Esophagus muscularis mucosa (tissue), 4 donors: ENCODE results near the gene IRF9. TPM values are rescaled to one million over a fixed set of nuclear protein-coding genes. Genes with fewer than 3 reads are reported as not detected.

ENCODE experiments used
- DNase-seq: peaks from one replicate; pipeline ENCODE4 v3.0.0-alpha.2; 2017; ENCODE audit errors: extremely low spot score
- H3K27ac ChIP-seq, 4 donors: fragments of 200-600 bp; sonication (generic); replicated peaks in 1 of 4; 1 replicate in 3 of 4; 2 replicates in 1 of 4; pipeline ENCODE4 v1.5.1; 2016 to 2019; ENCODE audit warnings: mild to moderate bottlenecking in 1 of 4
- H3K27me3 ChIP-seq, 4 donors: fragments of 200-600 bp; sonication (generic); one replicate each; pipeline versions ENCODE4 v1.5.1 to v1.6.0; 2016 to 2019
- H3K36me3 ChIP-seq, 4 donors: fragments of 200-600 bp; sonication (generic); one replicate each; pipeline ENCODE4 v1.5.1; 2016 to 2019
- H3K4me1 ChIP-seq, 4 donors: fragments of 200-600 bp; sonication (generic); one replicate each; pipeline ENCODE4 v1.5.1; 2016 to 2019
- H3K4me3 ChIP-seq, 4 donors: fragments of 200-600 bp; sonication (generic); 1 replicate in 2 of 4; 2 replicates in 2 of 4; pipeline ENCODE4 v1.5.1; 2016 to 2019; ENCODE audit warnings: mild to moderate bottlenecking in 4 of 4, moderate library complexity in 1 of 4
- H3K9me3 ChIP-seq, 4 donors: fragments of 200-600 bp; sonication (generic); 1 replicate in 3 of 4; 2 replicates in 1 of 4; pipeline ENCODE4 v1.5.1; 2016 to 2019
- CTCF ChIP-seq, 3 experiments: fragments of 200-600 bp in 2 of 3; fragments of 450-650 bp in 1 of 3; sonication (generic) in 2 of 3; IDR thresholded peaks; one replicate each; pipeline ENCODE4 v1.5.1; 2017 to 2019; ENCODE audit warnings: antibody characterized with exemption in 3 of 3, mild to moderate bottlenecking in 2 of 3, moderate library complexity in 1 of 3
- EP300 ChIP-seq: sonication (generic); formaldehyde crosslinking; IDR thresholded peaks from one replicate; pipeline ENCODE4 v1.6.1; 2017; ENCODE audit warnings: antibody characterized with exemption
- POLR2A ChIP-seq: fragments of 450-650 bp; IDR thresholded peaks from one replicate; pipeline ENCODE4 v1.6.1; 2017; ENCODE audit warnings: antibody characterized with exemption, moderate library complexity, mild to moderate bottlenecking, low read depth
- POLR2AphosphoS5 ChIP-seq, 2 donors: sonication (generic); formaldehyde crosslinking; IDR thresholded peaks; one replicate each; pipeline ENCODE4 v1.6.1; 2017; ENCODE audit warnings: antibody characterized with exemption in 2 of 2
- WGBS: methylation state at CpG from one replicate; pipeline ENCODE4 v1.1.5; 2018; 5-methylcytosine and 5-hydroxymethylcytosine counted together
- intact Hi-C: fragments of 100-400 bp; cut with DNase I; formaldehyde crosslinking; loops from one replicate; pipeline ENCODE4 v1.15.1; 2023
- small RNA-seq, 3 donors: library from RNA; depleted of rRNA; stranded (forward); fragments of <200 nt; gene quantifications; one replicate each; pipeline ENCODE3, GENCODE V24; 2016
- total RNA-seq, 4 donors: library from RNA; depleted of rRNA; stranded (reverse); fragments of >200 nt; gene quantifications; one replicate each; pipeline versions ENCODE4 v1.1.0 to v1.2.1, GENCODE V29; 2016

Gene IRF9
- total RNA-seq, 4 donors from 2014 or later = 39.5 to 78.3 (median 63.2) TPM

GRCh38 chr14:24213866-24214662, 53.0 kb downstream of the IRF9 start:
- no peaks in the 10 kb centered on the region for H3K9me3 ChIP-seq
- peak overlapping the region; percentile 92 to 99 (median 96) for H3K27ac ChIP-seq
- H3K4me1 ChIP-seq = peaks cover 26 to 56% (median 43%) of the 10 kb centered on the region in 4 donors
- peak overlapping the region; percentile 75 to 97 (median 81) for H3K4me3 ChIP-seq
- TF ChIP-seq CTCF (IDR thresholded peaks at IDR 0.05) (no peak), EP300 (no peak), POLR2A (no peak), POLR2AphosphoS5 (IDR thresholded peaks at IDR 0.05) (no peak)
- 92% methylated on average over 7 of the region's 7 CpGs for WGBS
- no peak for DNase-seq
- peaks cover 0 to 6% (median 0%) of the 10 kb centered on the region in 4 donors for H3K27me3 ChIP-seq
- H3K36me3 ChIP-seq = peaks cover 11 to 45% (median 36%) of the 10 kb centered on the region in 4 donors
- intact Hi-C loops = loop anchor here (2.0 kb wide), 1 partner anchor 19 kb away; the partner anchor contains the start of gene TM9SF1

DNA sequence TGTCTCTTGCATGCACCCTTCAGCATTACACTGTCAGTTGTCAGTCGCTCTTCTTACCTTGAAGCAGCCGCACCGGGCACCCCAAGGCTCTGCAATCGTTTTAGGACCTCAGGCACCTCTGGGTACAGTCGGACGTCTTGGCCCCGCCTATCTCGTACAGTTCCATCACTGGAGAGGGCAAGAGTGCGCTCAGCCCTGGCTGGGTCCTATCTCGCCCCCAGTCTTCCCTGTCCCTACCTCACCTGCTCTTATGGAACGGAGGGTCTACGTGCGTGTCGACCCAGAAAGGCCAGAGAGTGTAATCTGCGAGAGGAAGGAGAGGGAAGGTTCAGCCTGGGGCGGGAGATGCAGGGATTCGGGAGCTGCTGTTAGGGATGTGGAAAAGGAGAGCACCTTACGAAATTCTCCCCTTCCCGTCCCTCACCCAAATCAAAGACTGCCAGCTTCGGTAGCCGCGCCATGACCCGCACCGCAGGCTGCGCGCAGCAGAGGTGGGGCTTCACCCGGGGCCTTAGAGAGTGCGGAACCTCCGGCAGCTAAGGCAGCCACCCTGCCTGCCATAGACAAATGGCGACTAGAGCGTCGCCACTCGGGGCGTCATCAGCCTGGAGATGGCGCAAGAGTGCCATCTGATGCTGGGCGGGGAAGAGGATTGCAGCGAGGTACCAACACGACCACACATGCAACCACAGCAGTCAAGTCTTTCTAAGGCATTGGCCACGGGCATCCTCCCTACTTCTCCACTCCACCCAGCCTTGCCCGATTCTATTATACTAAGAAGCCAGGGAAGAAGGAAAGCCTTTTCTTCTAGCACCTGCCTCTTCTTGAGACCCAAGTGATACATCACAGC, 54.7 kb downstream of the IRF9 start, which contains the start of gene MDP1:
MDP1 (minus strand) TSS at position 572 of the 850 bp plus-strand sequence; CDS start at position 461, 111 bp downstream.
- H3K27ac ChIP-seq = peak within 1 kb of the TSS; percentile 92 to 99 (median 96)
- WGBS = under 1% methylated on average over 15 of the region's 40 CpGs
- intact Hi-C loops = no loop called here
- H3K4me3 ChIP-seq = peak within 1 kb of the TSS; percentile 63 to 78 (median 73)
- H3K4me1 ChIP-seq = peaks cover 26 to 48% (median 43%) of the 10 kb centered on the region in 4 donors
- TF ChIP-seq EP300 (no peak), POLR2AphosphoS5 (IDR thresholded peaks at IDR 0.05) (peak; percentile 95 to 97), POLR2A (peak; percentile 50), CTCF (IDR thresholded peaks at IDR 0.05) (peak; percentile 49 to 60 (median 53))
- peaks cover 0 to 28% (median 20%) of the 10 kb centered on the region in 4 donors for H3K36me3 ChIP-seq
- peaks cover 0 to 6% (median 0%) of the 10 kb centered on the region in 4 donors for H3K27me3 ChIP-seq
- no peaks in the 10 kb centered on the region for H3K9me3 ChIP-seq
- peak; percentile 96 for DNase-seq

Small RNAs within 50 kb of the gene (small RNA-seq; reads per million reads assigned to genes)
- gene AL136295.4 (0 reads per million in 3 donors), gene CHMP4A (0 reads per million in 3 donors), gene IPO4 (0 to 0.34 (median 0) reads per million in 3 donors), gene IRF9 (0 reads per million in 3 donors), gene MDP1 (0 reads per million in 3 donors), gene RNA5SP383 (0.56 to 0.83 (median 0.68) reads per million in 3 donors)

Other genes starting within 250 kb of the IRF9 start
- 10 to 100 TPM; 37.1 to 54.4 (median 46.3) TPM for gene DHRS4, start 207.5 kb upstream of the IRF9 start, total RNA-seq
- 10 to 100 TPM in 3 of 4 donors, 1 to 10 TPM in 1; 9.4 to 23.9 (median 21.1) TPM for gene DHRS4L2, start 172.3 kb upstream of the IRF9 start, total RNA-seq
- under 1 TPM in 2 of 4 donors, not detected in 2; 0.17 to 0.29 TPM for gene CARMIL3, start 109.3 kb upstream of the IRF9 start, total RNA-seq
- under 1 TPM in 3 of 4 donors, not detected in 1; 0.26 to 0.34 (median 0.33) TPM for gene CPNE6, start 89.7 kb upstream of the IRF9 start, total RNA-seq
- gene PCK2, start 67.0 kb upstream of the IRF9 start, total RNA-seq = 10 to 100 TPM in 3 of 4 donors, 1 to 10 TPM in 1; 9.1 to 20.7 (median 12.5) TPM
- 10 to 100 TPM; 56.0 to 74.9 (median 66.8) TPM for gene DCAF11, start 46.5 kb upstream of the IRF9 start, total RNA-seq
- 1 to 10 TPM; 1.8 to 3.3 (median 3.0) TPM for gene NRL, start 46.3 kb upstream of the IRF9 start, total RNA-seq
- under 1 TPM in 3 of 4 donors, not detected in 1; 0.34 to 0.83 (median 0.52) TPM for gene FITM1, start 30.6 kb upstream of the IRF9 start, total RNA-seq
- 100 to 1,000 TPM; 129 to 158 (median 143) TPM for gene PSME1, start 25.1 kb upstream of the IRF9 start, total RNA-seq
- gene EMC9, start 19.7 kb upstream of the IRF9 start, total RNA-seq = 10 to 100 TPM in 3 of 4 donors, 1 to 10 TPM in 1; 8.8 to 14.4 (median 12.2) TPM
- gene PSME2, start 14.7 kb upstream of the IRF9 start, total RNA-seq = 10 to 100 TPM; 32.8 to 64.3 (median 42.6) TPM
- gene RNF31, start 13.8 kb upstream of the IRF9 start, total RNA-seq = 10 to 100 TPM; 21.7 to 33.3 (median 26.8) TPM
- gene REC8, start 10.8 kb downstream of the IRF9 start, total RNA-seq = 1 to 10 TPM; 4.6 to 5.9 (median 5.0) TPM
- gene IPO4, start 27.6 kb downstream of the IRF9 start, total RNA-seq = 10 to 100 TPM; 12.9 to 41.6 (median 25.2) TPM
- gene TM9SF1, start 34.2 kb downstream of the IRF9 start, total RNA-seq = 10 to 100 TPM; 27.0 to 44.6 (median 43.8) TPM
- under 1 TPM in 2 of 4 donors, not detected in 2; 0.57 to 0.58 TPM for gene TSSK4, start 44.4 kb downstream of the IRF9 start, total RNA-seq
- gene CHMP4A, start 52.2 kb downstream of the IRF9 start, total RNA-seq = 100 to 1,000 TPM in 2 of 4 donors, 10 to 100 TPM in 2; 75.4 to 135 (median 94.9) TPM
- 10 to 100 TPM; 11.1 to 17.5 (median 14.4) TPM for gene MDP1, start 54.8 kb downstream of the IRF9 start, total RNA-seq
- gene NEDD8, start 71.1 kb downstream of the IRF9 start, total RNA-seq = 100 to 1,000 TPM; 117 to 152 (median 131) TPM
- gene GMPR2, start 71.7 kb downstream of the IRF9 start, total RNA-seq = 10 to 100 TPM; 43.1 to 53.4 (median 50.5) TPM
- gene TINF2, start 81.4 kb downstream of the IRF9 start, total RNA-seq = 10 to 100 TPM; 49.4 to 89.0 (median 81.0) TPM
- gene TGM1, start 101.9 kb downstream of the IRF9 start, total RNA-seq = 1 to 10 TPM in 2 of 4 donors, under 1 TPM in 2; 0.52 to 3.3 (median 1.6) TPM
- 10 to 100 TPM; 14.6 to 27.8 (median 20.3) TPM for gene RABGGTA, start 110.3 kb downstream of the IRF9 start, total RNA-seq
- 10 to 100 TPM; 13.9 to 22.4 (median 19.2) TPM for gene DHRS1, start 138.5 kb downstream of the IRF9 start, total RNA-seq
- 10 to 100 TPM; 16.6 to 29.2 (median 21.6) TPM for gene NOP9, start 138.6 kb downstream of the IRF9 start, total RNA-seq
- gene CIDEB, start 146.7 kb downstream of the IRF9 start, total RNA-seq = 10 to 100 TPM in 1 of 4 donors, 1 to 10 TPM in 3; 6.6 to 12.5 (median 8.1) TPM
- 1 to 10 TPM; 1.7 to 3.7 (median 2.4) TPM for gene LTB4R2, start 148.9 kb downstream of the IRF9 start, total RNA-seq
- 1 to 10 TPM in 3 of 4 donors, under 1 TPM in 1; 0.42 to 6.0 (median 2.9) TPM for gene LTB4R, start 150.2 kb downstream of the IRF9 start, total RNA-seq
- gene ADCY4, start 173.8 kb downstream of the IRF9 start, total RNA-seq = 10 to 100 TPM; 21.5 to 36.9 (median 27.9) TPM
- gene RIPK3, start 178.7 kb downstream of the IRF9 start, total RNA-seq = 1 to 10 TPM; 3.8 to 6.4 (median 6.1) TPM
- gene NFATC4, start 206.9 kb downstream of the IRF9 start, total RNA-seq = 10 to 100 TPM; 38.8 to 65.2 (median 48.3) TPM
- gene NYNRIN, start 237.7 kb downstream of the IRF9 start, total RNA-seq = 10 to 100 TPM in 3 of 4 donors, 1 to 10 TPM in 1; 8.0 to 21.2 (median 13.4) TPM